IMR-90 (cell line): Measurements from ENCODE around the gene ATP2A3. TPM values are rescaled to one million over a fixed set of nuclear protein-coding genes. Genes with fewer than 3 reads are reported as not detected.

Experiments used
- ATAC-seq: fragments of 200-7000 bp; cut with Tn5 transposase; 2 replicates; pipeline ENCODE4 v1.9.1; 2020; ENCODE audit warnings: low read depth, mild to moderate bottlenecking, moderate library complexity
- BruUV-seq: library from RNA; stranded (reverse); fragments of 400-500 nt; replicated peaks from 2 replicates; lab custom pipeline; 2021; lab: Mats Ljungman, UMichigan
- CTCF ChIA-PET: fragments of 300-600 bp; formaldehyde crosslinking; extraction: SDS; loops from one replicate; lab custom pipeline; 2021; ENCODE audit warnings: antibody characterized with exemption; lab: Yijun Ruan, JAX
- POLR2A ChIA-PET: fragments of 300-600 bp; sonication (Branson Sonifier 250); formaldehyde crosslinking; loops from one replicate; lab custom pipeline; 2022; ENCODE audit warnings: antibody characterized with exemption; ENCODE audit not compliant: unreplicated experiment; lab: Charles Lee
- DNase-seq: peaks from one replicate; pipeline ENCODE4 v3.0.0; 2013
- H2AFZ ChIP-seq: replicated peaks from 2 replicates; pipeline ENCODE3; 2013; ENCODE audit warnings: low read length, mild to moderate bottlenecking; ENCODE audit not compliant: poor library complexity
- H2AK5ac ChIP-seq: 2 replicates; pipeline ENCODE4 v1.6.1; 2013; ENCODE audit warnings: low read depth, low read length, inconsistent platforms
- H2AK9ac ChIP-seq: replicated peaks from 2 replicates; pipeline ENCODE3; 2013; ENCODE audit warnings: mild to moderate bottlenecking, low read depth, low read length, moderate library complexity; ENCODE audit not compliant: poor library complexity
- H2BK120ac ChIP-seq: 2 replicates; pipeline ENCODE4 v1.6.1; 2013; ENCODE audit warnings: low read depth, low read length, inconsistent platforms
- H2BK15ac ChIP-seq: 3 replicates; pipeline ENCODE4 v1.6.1; 2013; ENCODE audit warnings: low read depth, low read length, inconsistent platforms
- H2BK20ac ChIP-seq: 2 replicates; pipeline ENCODE4 v1.6.1; 2013; ENCODE audit warnings: low read depth, mild to moderate bottlenecking, inconsistent platforms, low read length, moderate library complexity
- H2BK5ac ChIP-seq: 2 replicates; pipeline ENCODE4 v1.6.1; 2013; ENCODE audit warnings: mild to moderate bottlenecking, low read depth, low read length, inconsistent platforms; ENCODE audit not compliant: poor library complexity, severe bottlenecking
- H3K14ac ChIP-seq: replicated peaks from 2 replicates; pipeline ENCODE4 v1.6.1; 2013; ENCODE audit warnings: low read depth, low read length, inconsistent platforms
- H3K18ac ChIP-seq: 2 replicates; pipeline ENCODE4 v1.6.1; 2013; ENCODE audit warnings: low read depth, low read length, control low read depth
- H3K23ac ChIP-seq: 2 replicates; pipeline ENCODE4 v1.6.1; 2013; ENCODE audit warnings: low read depth, low read length, inconsistent platforms
- H3K27ac ChIP-seq: 2 replicates; pipeline ENCODE4 v1.5.1; 2013; ENCODE audit warnings: mild to moderate bottlenecking, control low read depth, low read length; ENCODE audit not compliant: insufficient read depth
- H3K27me3 ChIP-seq: 2 replicates; pipeline ENCODE4 v1.6.1; 2013; ENCODE audit warnings: low read length; ENCODE audit not compliant: control insufficient read depth, insufficient read depth
- H3K36me3 ChIP-seq: 2 replicates; pipeline ENCODE4 v1.6.1; 2013; ENCODE audit warnings: low read length, mixed read lengths; ENCODE audit not compliant: control insufficient read depth, insufficient read depth
- H3K4ac ChIP-seq: 2 replicates; pipeline ENCODE4 v1.6.1; 2013; ENCODE audit warnings: low read depth, low read length, inconsistent platforms
- H3K4me1 ChIP-seq: 2 replicates; pipeline ENCODE4 v1.6.1; 2013; ENCODE audit warnings: low read length, mixed read lengths; ENCODE audit not compliant: control insufficient read depth, insufficient read depth
- H3K4me2 ChIP-seq: 2 replicates; pipeline ENCODE4 v1.6.1; 2013; ENCODE audit warnings: low read depth, mild to moderate bottlenecking, control low read depth, low read length, moderate library complexity
- H3K4me3 ChIP-seq: 2 replicates; pipeline ENCODE4 v1.5.1; 2013; ENCODE audit warnings: low read depth, mild to moderate bottlenecking, control low read depth, low read length, moderate library complexity; ENCODE audit not compliant: insufficient read depth
- H3K56ac ChIP-seq: 2 replicates; pipeline ENCODE4 v1.6.1; 2013; ENCODE audit warnings: low read length, inconsistent platforms; ENCODE audit not compliant: insufficient read depth; ENCODE audit errors: extremely low read depth
- H3K79me1 ChIP-seq, 2 experiments: 2 replicates each; pipeline ENCODE4 v1.6.1; 2013; ENCODE audit warnings: low read length in 2 of 2, inconsistent platforms in 1 of 2, low read depth in 1 of 2
- H3K9ac ChIP-seq: 2 replicates; pipeline ENCODE4 v1.6.1; 2013; ENCODE audit warnings: low read depth, low read length, control low read depth
- H3K9me1 ChIP-seq: 2 replicates; pipeline ENCODE4 v1.6.1; 2013; ENCODE audit warnings: low read length, inconsistent platforms; ENCODE audit not compliant: insufficient read depth
- H3K9me3 ChIP-seq: 2 replicates; pipeline ENCODE4 v1.6.1; 2013; ENCODE audit warnings: low read length; ENCODE audit not compliant: control insufficient read depth, insufficient read depth
- H4K20me1 ChIP-seq: 2 replicates; pipeline ENCODE4 v1.6.1; 2013; ENCODE audit warnings: low read length, inconsistent platforms; ENCODE audit not compliant: insufficient read depth
- H4K5ac ChIP-seq: 2 replicates; pipeline ENCODE4 v1.6.1; 2013; ENCODE audit warnings: mild to moderate bottlenecking, low read depth, low read length, control low read depth
- H4K8ac ChIP-seq, 2 experiments: 2 replicates each; pipeline ENCODE4 v1.6.1; 2013; ENCODE audit warnings: low read depth in 2 of 2, low read length in 2 of 2, control low read depth in 1 of 2, inconsistent platforms in 1 of 2
- H4K91ac ChIP-seq: 2 replicates; pipeline ENCODE4 v1.6.1; 2013; ENCODE audit warnings: low read depth, low read length, inconsistent platforms; ENCODE audit not compliant: insufficient read depth
- BHLHE40 ChIP-seq: fragments of 150-350 bp; IDR thresholded peaks from 2 replicates; pipeline ENCODE4 v1.6.1; 2016; ENCODE audit warnings: mild to moderate bottlenecking, low read depth, low read length
- CHD1 ChIP-seq: IDR thresholded peaks from 2 replicates; pipeline ENCODE4 v1.6.1; 2012; ENCODE audit warnings: low read depth, low read length, improper control_type of control experiment
- ELK1 ChIP-seq: fragments of 150-350 bp; IDR thresholded peaks from 2 replicates; pipeline ENCODE4 v1.6.1; 2016; ENCODE audit warnings: low read depth, mild to moderate bottlenecking, low read length, moderate library complexity, borderline replicate concordance
- FOS ChIP-seq: fragments of 150-350 bp; IDR thresholded peaks from 2 replicates; pipeline ENCODE4 v1.6.1; 2016; ENCODE audit warnings: low read depth, low read length
- MAZ ChIP-seq: IDR thresholded peaks from 2 replicates; pipeline ENCODE4 v1.6.1; 2012; ENCODE audit warnings: low read depth, mild to moderate bottlenecking, low read length, improper control_type of control experiment, moderate library complexity, borderline replicate concordance
- MXI1 ChIP-seq: IDR thresholded peaks from 2 replicates; pipeline ENCODE4 v1.6.1; 2012; ENCODE audit warnings: low read depth, mild to moderate bottlenecking, low read length, moderate library complexity, borderline replicate concordance
- NFE2L2 ChIP-seq: fragments of 150-350 bp; IDR thresholded peaks from 2 replicates; pipeline ENCODE4 v1.6.1; 2016; ENCODE audit warnings: low read depth, mild to moderate bottlenecking, low read length
- POLR2A ChIP-seq: IDR thresholded peaks from 2 replicates; pipeline ENCODE4 v1.6.1; 2012; ENCODE audit warnings: mild to moderate bottlenecking, low read depth, low read length
- RAD21 ChIP-seq: IDR thresholded peaks from 2 replicates; pipeline ENCODE4 v1.6.1; 2012; ENCODE audit warnings: low read length, improper control_type of control experiment
- RCOR1 ChIP-seq: IDR thresholded peaks from 2 replicates; pipeline ENCODE4 v1.6.1; 2012; ENCODE audit warnings: mild to moderate bottlenecking, low read length, improper control_type of control experiment; ENCODE audit not compliant: insufficient replicate concordance
- SMC3 ChIP-seq: fragments of 150-350 bp; IDR thresholded peaks from 2 replicates; pipeline ENCODE4 v1.6.1; 2016; ENCODE audit warnings: low read depth, mild to moderate bottlenecking, antibody characterized with exemption, low read length, moderate library complexity
- USF2 ChIP-seq: fragments of 150-350 bp; IDR thresholded peaks from 2 replicates; pipeline ENCODE4 v1.6.1; 2017; ENCODE audit warnings: mild to moderate bottlenecking, antibody characterized with exemption, low read length, low read depth
- WGBS, 2 experiments: methylation state at CpG; one replicate each; pipeline versions ENCODE4 v1.1.5 to v1.1.7; 2013; ENCODE audit warnings: missing lambda C conversion rate in 2 of 2; ENCODE audit not compliant: insufficient read length in 1 of 2; ENCODE audit errors: extremely low coverage in 2 of 2; 5-methylcytosine and 5-hydroxymethylcytosine counted together
- dilution Hi-C: fragments of 300-500 bp; cut with HindIII; formaldehyde crosslinking; loops from one replicate; pipeline ENCODE4 v1.14.3; 2018; ENCODE audit warnings: low sequenced_read_pairs; ENCODE audit not compliant: unreplicated experiment
- in situ Hi-C: fragments of 300-500 bp; cut with MboI; formaldehyde crosslinking; loops from 3 replicates; pipeline ENCODE4 v1.14.3; 2019; ENCODE audit warnings: low sequenced_read_pairs, inconsistent platforms, mixed read lengths
- intact Hi-C: fragments of 100-400 bp; cut with micrococcal nuclease; formaldehyde crosslinking; loops from 2 replicates; pipeline ENCODE4 v1.10.0; 2022
- polyA plus RNA-seq, 3 experiments: library from polyadenylated mRNA; depleted of rRNA; stranded (reverse); fragments of >200 nt; gene quantifications; 2 replicates each; pipeline ENCODE4 v1.2.3, GENCODE V29; 2012; ENCODE audit warnings: low replicate concordance in 1 of 3
- total RNA-seq: library from RNA; depleted of rRNA; stranded (reverse); fragments of >200 nt; gene quantifications from 2 replicates; pipeline ENCODE4 v1.2.3, GENCODE V29; 2012
- TF ChIP-seq, protein P1 (sequence below): conservative IDR thresholded peaks from 2 replicates; pipeline ENCODE4 v1.5.1; 2012; ENCODE audit warnings: mild to moderate bottlenecking, low read depth, low read length, improper control_type of control experiment

Gene ATP2A3
- total and polyA plus RNA-seq, 2 of the 4 experiments (the other 2 are of a cell fraction): 0.18 to 0.63 TPM

GRCh38 chr17:3912827-3913226 is 51.4 kb downstream of the ATP2A3 start (continued):
- TF ChIP-seq, protein P1, sequence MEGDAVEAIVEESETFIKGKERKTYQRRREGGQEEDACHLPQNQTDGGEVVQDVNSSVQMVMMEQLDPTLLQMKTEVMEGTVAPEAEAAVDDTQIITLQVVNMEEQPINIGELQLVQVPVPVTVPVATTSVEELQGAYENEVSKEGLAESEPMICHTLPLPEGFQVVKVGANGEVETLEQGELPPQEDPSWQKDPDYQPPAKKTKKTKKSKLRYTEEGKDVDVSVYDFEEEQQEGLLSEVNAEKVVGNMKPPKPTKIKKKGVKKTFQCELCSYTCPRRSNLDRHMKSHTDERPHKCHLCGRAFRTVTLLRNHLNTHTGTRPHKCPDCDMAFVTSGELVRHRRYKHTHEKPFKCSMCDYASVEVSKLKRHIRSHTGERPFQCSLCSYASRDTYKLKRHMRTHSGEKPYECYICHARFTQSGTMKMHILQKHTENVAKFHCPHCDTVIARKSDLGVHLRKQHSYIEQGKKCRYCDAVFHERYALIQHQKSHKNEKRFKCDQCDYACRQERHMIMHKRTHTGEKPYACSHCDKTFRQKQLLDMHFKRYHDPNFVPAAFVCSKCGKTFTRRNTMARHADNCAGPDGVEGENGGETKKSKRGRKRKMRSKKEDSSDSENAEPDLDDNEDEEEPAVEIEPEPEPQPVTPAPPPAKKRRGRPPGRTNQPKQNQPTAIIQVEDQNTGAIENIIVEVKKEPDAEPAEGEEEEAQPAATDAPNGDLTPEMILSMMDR: no peak

DNA sequence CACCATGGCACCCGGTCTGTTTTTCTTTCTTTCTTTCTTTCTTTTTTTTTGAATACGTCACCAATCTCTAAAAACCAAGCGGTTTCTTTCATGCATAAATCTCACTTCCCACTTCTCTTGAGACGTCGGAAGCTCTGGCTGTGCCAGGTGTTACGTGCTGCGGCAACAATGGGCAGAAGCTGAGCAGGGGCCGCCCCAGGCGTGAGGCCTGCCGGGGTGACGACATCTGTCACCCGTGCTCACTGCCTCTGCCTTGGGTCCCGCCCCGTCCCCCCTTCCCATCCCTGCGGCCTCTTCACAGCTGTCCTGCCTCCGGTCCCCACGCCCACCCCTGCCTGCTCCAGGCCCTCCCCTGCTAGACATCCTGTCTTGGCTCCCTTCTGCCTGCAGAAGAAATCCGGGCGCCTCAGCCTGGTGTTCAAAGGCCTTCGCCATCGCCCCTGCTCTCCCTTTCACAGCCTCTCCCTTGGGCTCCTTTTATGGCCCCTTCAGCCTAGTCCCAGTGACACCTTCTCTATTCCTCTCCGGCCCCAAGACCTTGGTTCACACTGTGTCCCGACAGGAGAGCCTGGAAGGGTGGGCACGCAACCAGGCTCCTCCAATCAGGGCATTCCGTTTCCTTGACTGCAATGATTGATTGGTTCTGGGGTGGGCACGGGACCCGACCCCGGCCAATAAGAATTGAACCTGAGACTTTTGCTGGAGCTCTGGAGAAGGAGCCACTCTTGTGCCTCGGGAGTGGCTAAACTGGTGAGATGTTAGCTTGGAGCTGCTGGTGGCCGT is 52.8 kb downstream of the ATP2A3 start:
- in situ Hi-C loops: loop anchor here (5.0 kb wide), 1 partner anchor 96 kb away; no protein-coding TSS in a partner anchor
- no peaks in the 10 kb centered on the region for H3K79me1 ChIP-seq
- H2BK120ac ChIP-seq: no peak overlapping the region
- no peak overlapping the region for H2BK5ac ChIP-seq
- H3K9me1 ChIP-seq: no peaks in the 10 kb centered on the region
- H3K4me3 ChIP-seq: no peak overlapping the region
- 0 out of 2 replicates have a peak, but pooled peaks cover 4% of the 10 kb centered on the region for H4K20me1 ChIP-seq
- CTCF ChIA-PET: no interaction called here
- peak overlapping the region; percentile 56 for H2AFZ ChIP-seq
- H4K91ac ChIP-seq: no peak overlapping the region
- no peak overlapping the region for H3K4me2 ChIP-seq
- POLR2A ChIA-PET: no interaction called here
- H3K36me3 ChIP-seq: no peaks in the 10 kb centered on the region
- no TSS peak for BruUV-seq
- no peak overlapping the region for H2BK15ac ChIP-seq
- no peak overlapping the region for H4K5ac ChIP-seq
- DNase-seq: no peak
- H2AK5ac ChIP-seq: no peak overlapping the region
- no peak overlapping the region for H4K8ac ChIP-seq
- H2AK9ac ChIP-seq: no peak overlapping the region
- ATAC-seq: no peak
- H3K18ac ChIP-seq: no peak overlapping the region
- no peak overlapping the region for H2BK20ac ChIP-seq
- H3K4me1 ChIP-seq: no peaks in the 10 kb centered on the region; the same call in 1 of the 2 replicates
- dilution Hi-C loops: no loop called here
- H3K9ac ChIP-seq: no peak overlapping the region
- 45% methylated on average over 16 of the region's 30 CpGs; no CpG with 5 or more reads in 1 of the 2 experiments for WGBS, 2 experiments
- intact Hi-C loops: loop anchor here (2.0 kb wide), 1 partner anchor 49 kb away; no protein-coding TSS in a partner anchor
- H3K27ac ChIP-seq: no peak overlapping the region
- no peak overlapping the region for H3K23ac ChIP-seq
- H3K27me3 ChIP-seq: no peaks in the 10 kb centered on the region
- H3K9me3 ChIP-seq: no peaks in the 10 kb centered on the region
- H3K4ac ChIP-seq: no peak overlapping the region
- no peak overlapping the region for H3K56ac ChIP-seq
- H3K14ac ChIP-seq: no peak overlapping the region
- TF ChIP-seq NFE2L2 (no peak), MAZ (no peak), BHLHE40 (no peak), FOS (no peak), RAD21 (no peak), ELK1 (no peak), POLR2A (no peak), MXI1 (no peak), USF2 (no peak), CHD1 (no peak), SMC3 (no peak), RCOR1 (no peak)
